SU-DHL-6 (cell line): ENCODE data around the gene GSC2.

ENCODE experiments used
- H2AFZ ChIP-seq: fragments of 200-600 bp; sonication (generic); 2 replicates; pipeline ENCODE4 v1.6.1; 2014; ENCODE audit warnings: low read depth, mild to moderate bottlenecking, moderate library complexity, mixed read lengths, antibody characterized with exemption, low read length; ENCODE audit not compliant: severe bottlenecking
- H3F3A ChIP-seq: fragments of 200-600 bp; shearing (Covaris generic); 2 replicates; pipeline ENCODE4 v1.6.0; 2016; ENCODE audit warnings: antibody characterized with exemption, mild to moderate bottlenecking; ENCODE audit not compliant: insufficient read depth
- H3K27ac ChIP-seq: fragments of 200-600 bp; sonication (generic); 2 replicates; pipeline ENCODE4 v1.5.1; 2016; ENCODE audit warnings: low read depth, mild to moderate bottlenecking, low read length, moderate library complexity, mixed read lengths
- H3K27me3 ChIP-seq: fragments of 200-600 bp; sonication (generic), shearing (Covaris generic); 2 replicates; pipeline ENCODE4 v1.6.0; 2014; ENCODE audit warnings: mild to moderate bottlenecking, low read length
- H3K36me3 ChIP-seq: fragments of 200-600 bp; sonication (generic); 2 replicates; pipeline ENCODE4 v1.6.1; 2014; ENCODE audit warnings: mild to moderate bottlenecking, low read length, mixed read lengths
- H3K4me2 ChIP-seq: fragments of 300-600, 200-600 bp; shearing (Covaris generic), sonication (generic); 2 replicates; pipeline ENCODE4 v1.6.0; 2014; ENCODE audit warnings: low read length, low read depth, mild to moderate bottlenecking; ENCODE audit not compliant: poor library complexity, severe bottlenecking
- H3K4me3 ChIP-seq: fragments of 200-600 bp; sonication (generic); 2 replicates; pipeline ENCODE4 v1.5.1; 2014; ENCODE audit warnings: antibody characterized with exemption, low read length, mild to moderate bottlenecking, mixed read lengths; ENCODE audit not compliant: insufficient read depth, poor library complexity, severe bottlenecking
- H3K79me2 ChIP-seq: fragments of 200-600 bp; sonication (generic); 2 replicates; pipeline ENCODE4 v1.6.1; 2014; ENCODE audit warnings: mild to moderate bottlenecking, low read length, moderate library complexity; ENCODE audit not compliant: insufficient read depth
- H3K9ac ChIP-seq: fragments of 200-600 bp; sonication (generic); 2 replicates; pipeline ENCODE4 v1.7.0; 2014; ENCODE audit warnings: mild to moderate bottlenecking, low read length
- H3K9me2 ChIP-seq: fragments of 200-600 bp; sonication (generic); replicated peaks from 2 replicates; pipeline ENCODE4 v1.6.1; 2014; ENCODE audit warnings: low read length; ENCODE audit not compliant: insufficient read depth
- H3K9me3 ChIP-seq: fragments of 200-600 bp; sonication (generic); 2 replicates; pipeline ENCODE4 v1.6.1; 2014; ENCODE audit warnings: low read length, mixed read lengths; ENCODE audit not compliant: insufficient read depth
- H4K20me1 ChIP-seq: fragments of 200-600 bp; sonication (generic); 2 replicates; pipeline ENCODE4 v1.6.1; 2014; ENCODE audit warnings: low read depth, mild to moderate bottlenecking, antibody characterized with exemption, low read length, moderate library complexity, mixed read lengths
- CTCF ChIP-seq: fragments of 200-600 bp; sonication (generic); IDR thresholded peaks from one replicate; pipeline ENCODE4 v1.5.1; 2017; ENCODE audit warnings: antibody characterized with exemption, mild to moderate bottlenecking, low read length, moderate library complexity; ENCODE audit not compliant: insufficient read depth, poor library complexity, severe bottlenecking
- EZH2phosphoT487 ChIP-seq: fragments of 200-600 bp; sonication (generic), shearing (Covaris generic); conservative IDR thresholded peaks from 2 replicates; pipeline ENCODE4 v1.6.1; 2018; ENCODE audit warnings: mild to moderate bottlenecking, antibody characterized with exemption, low read length, moderate library complexity, mixed read lengths

The GSC2 gene

DNA sequence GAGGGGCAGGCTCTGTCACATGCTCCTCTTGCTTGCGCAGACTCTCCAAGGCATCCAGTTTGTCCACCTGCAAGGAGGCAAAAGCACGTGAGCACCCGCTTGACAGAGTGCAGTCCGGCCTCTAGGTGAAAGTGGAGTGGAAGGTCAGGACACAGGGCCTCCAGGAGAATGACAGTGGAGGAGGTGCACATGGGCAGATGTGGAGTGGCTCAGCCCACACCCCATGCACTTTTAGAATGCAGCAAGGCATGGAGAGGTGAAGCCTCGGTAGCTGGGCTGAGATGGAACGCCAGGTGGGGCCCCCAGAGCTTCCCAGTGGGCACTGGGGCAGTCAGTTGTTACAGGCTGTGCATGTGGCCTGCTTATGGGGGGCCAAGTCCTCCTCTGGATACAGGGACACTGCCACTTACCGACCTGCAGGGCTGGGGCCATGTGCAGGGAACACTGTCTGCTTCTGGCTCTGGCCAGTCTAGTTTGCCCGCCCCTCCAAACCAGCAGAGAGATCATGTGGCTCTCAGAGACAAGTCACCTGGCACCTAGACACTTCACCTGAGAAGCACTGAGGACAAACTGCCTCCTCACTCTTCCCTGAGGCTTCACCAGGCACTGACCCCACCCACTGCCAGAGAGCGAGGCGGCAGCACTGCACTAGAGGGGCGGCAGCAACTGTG lies 30.8 kb upstream of the GSC2 start:
- Histone ChIP-seq H2AFZ (no peak overlapping the region), H3K4me3 (no peak overlapping the region), H3K9me3 (no peaks in the 10 kb centered on the region), H3F3A (no peaks in the 10 kb centered on the region), H3K27me3 (no peaks in the 10 kb centered on the region), H3K9ac (no peak overlapping the region), H4K20me1 (no peaks in the 10 kb centered on the region), H3K4me2 (no peak overlapping the region), H3K27ac (no peak overlapping the region), H3K9me2 (no peaks in the 10 kb centered on the region), H3K36me3 (no peaks in the 10 kb centered on the region), H3K79me2 (no peaks in the 10 kb centered on the region)
- no peak for TF ChIP-seq EZH2phosphoT487
- TF ChIP-seq CTCF: no peak

DNA sequence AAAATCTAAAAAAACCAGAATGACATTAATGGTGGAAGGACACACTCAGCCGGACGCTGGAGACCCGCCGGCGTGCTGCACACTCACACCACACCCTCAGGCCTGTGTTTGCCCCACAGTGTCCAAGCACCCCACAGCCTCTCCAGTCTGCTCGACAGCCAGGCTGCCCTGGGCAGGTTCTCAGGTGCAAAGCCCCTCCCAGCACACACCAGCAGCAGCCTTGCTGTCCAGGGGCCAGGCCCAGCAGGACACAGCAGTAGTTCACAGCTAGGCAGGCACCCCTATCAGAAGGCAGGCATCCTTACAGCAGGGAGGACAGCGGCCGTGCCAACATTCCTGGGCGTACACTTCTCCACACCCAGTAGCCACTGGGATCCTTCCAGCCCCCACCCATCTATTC lies 30.1 kb upstream of the GSC2 start:
- Histone ChIP-seq H3K27me3 (no peaks in the 10 kb centered on the region), H3K4me2 (no peak overlapping the region), H3K9me3 (no peaks in the 10 kb centered on the region), H3F3A (no peaks in the 10 kb centered on the region), H3K79me2 (no peaks in the 10 kb centered on the region), H3K27ac (no peak overlapping the region), H3K9me2 (no peaks in the 10 kb centered on the region), H3K9ac (no peak overlapping the region), H2AFZ (no peak overlapping the region), H4K20me1 (no peaks in the 10 kb centered on the region), H3K4me3 (no peak overlapping the region), H3K36me3 (no peaks in the 10 kb centered on the region)
- TF ChIP-seq CTCF: no peak
- TF ChIP-seq EZH2phosphoT487: no peak

DNA sequence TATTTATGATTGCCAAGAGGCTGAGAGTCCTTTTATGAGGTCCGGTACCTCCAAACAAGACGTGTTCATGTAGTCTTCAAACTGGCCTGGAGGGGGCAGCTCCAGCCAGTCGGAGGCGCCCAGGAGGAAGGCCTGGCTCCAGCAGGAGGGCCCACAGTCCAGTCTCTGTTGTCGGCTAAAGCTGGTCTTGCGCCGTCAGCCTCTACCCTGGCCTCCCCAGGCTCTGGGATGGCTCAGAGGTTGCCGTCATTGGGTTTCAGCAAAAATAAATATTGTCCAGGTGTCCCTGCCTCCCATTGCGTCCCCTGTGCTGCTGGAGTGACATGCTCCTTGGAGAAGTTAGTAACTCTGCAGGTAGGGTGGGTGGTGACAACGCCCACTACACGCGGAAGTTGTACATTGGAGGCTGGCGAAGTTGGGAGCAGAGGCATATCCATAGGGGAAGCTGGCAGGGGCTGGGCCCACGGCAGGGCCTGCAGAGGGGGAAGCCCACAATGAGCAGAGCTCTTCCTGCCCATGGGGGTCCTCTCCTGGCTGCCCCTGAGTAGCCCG lies 29.5 kb upstream of the GSC2 start:
- Histone ChIP-seq H3K4me3 (peak overlapping the region; percentile 56), H3K9ac (peak overlapping the region; percentile 66), H4K20me1 (no peaks in the 10 kb centered on the region), H3K27me3 (no peaks in the 10 kb centered on the region), H3K79me2 (no peaks in the 10 kb centered on the region), H3K4me2 (peak overlapping the region; percentile 72), H3F3A (no peaks in the 10 kb centered on the region), H3K36me3 (no peaks in the 10 kb centered on the region), H3K27ac (peak overlapping the region; percentile 40), H2AFZ (peak overlapping the region; percentile 63), H3K9me2 (no peaks in the 10 kb centered on the region), H3K9me3 (no peaks in the 10 kb centered on the region)
- TF ChIP-seq CTCF: peak; percentile 35
- TF ChIP-seq EZH2phosphoT487: no peak
